Measurements from ENCODE around the gene CDH15.

- TF ChIP-seq CTCF (IDR thresholded peaks at IDR 0.05) (no peak), POLR2AphosphoS5 (IDR thresholded peaks at IDR 0.05) (no peak)
Observed at GRCh38 chr16:89237733-89238132, 66.2 kb downstream of the CDH15 start.
